Panc1 (cell line): ENCODE results near the gene PCDHA7. TPM values are rescaled to one million over a fixed set of nuclear protein-coding genes. Genes with fewer than 3 reads are reported as not detected.
"Not testable (repeated sequence)": the region's sequence is repeated elsewhere in the genome, so short reads cannot be mapped to it uniquely, and the experiment has no call there.

Experiments used
- ATAC-seq: fragments of 200-7000 bp; cut with Tn5 transposase; 2 replicates; pipeline ENCODE4 v1.9.1; 2020; ENCODE audit warnings: mild to moderate bottlenecking, moderate library complexity
- BruUV-seq: library from RNA; stranded (reverse); fragments of 400-500 nt; replicated peaks from 2 replicates; lab custom pipeline; 2021; lab: Mats Ljungman, UMichigan
- CTCF ChIA-PET: fragments of 300-600 bp; sonication (Branson Sonifier 250); formaldehyde crosslinking; loops from one replicate; lab custom pipeline; 2022; ENCODE audit warnings: antibody characterized with exemption; lab: Charles Lee
- POLR2A ChIA-PET: fragments of 300-600 bp; sonication (Branson Sonifier 250); formaldehyde crosslinking; loops from one replicate; lab custom pipeline; 2022; ENCODE audit warnings: antibody characterized with exemption; lab: Charles Lee
- DNase-seq: peaks from one replicate; pipeline ENCODE4 v3.0.0-alpha.2; 2010; ENCODE audit warnings: low read depth, low spot score
- H3K27ac ChIP-seq: 2 replicates; pipeline ENCODE4 v1.5.1; 2011; ENCODE audit warnings: mild to moderate bottlenecking, low read length, inconsistent platforms
- H3K27me3 ChIP-seq: fragments of 200-500 bp; sonication (Bioruptor generic); 2 replicates; pipeline ENCODE4 v1.6.0; 2014; ENCODE audit warnings: low read length, inconsistent platforms; ENCODE audit not compliant: control insufficient read depth, insufficient read depth
- H3K36me3 ChIP-seq: fragments of 200-500 bp; sonication (Bioruptor generic); 2 replicates; pipeline ENCODE4 v1.5.1; 2014; ENCODE audit warnings: inconsistent platforms, mild to moderate bottlenecking, low read length, moderate library complexity; ENCODE audit not compliant: control insufficient read depth, insufficient read depth
- H3K4me1 ChIP-seq: 2 replicates; pipeline ENCODE4 v1.5.1; 2011; ENCODE audit warnings: inconsistent platforms, mild to moderate bottlenecking, low read length, moderate library complexity; ENCODE audit not compliant: control insufficient read depth, insufficient read depth
- H3K4me3 ChIP-seq, 2 experiments: 2 replicates each; pipeline ENCODE4 v1.5.1; 2011 to 2012; ENCODE audit warnings: low read depth in 2 of 2, low read length in 2 of 2, mild to moderate bottlenecking in 2 of 2, inconsistent platforms in 1 of 2, moderate library complexity in 1 of 2
- H3K9me3 ChIP-seq: fragments of 200-500 bp; sonication (Bioruptor generic); 2 replicates; pipeline ENCODE4 v1.5.1; 2014; ENCODE audit warnings: low read depth, mild to moderate bottlenecking, inconsistent platforms, low read length, moderate library complexity; ENCODE audit not compliant: control insufficient read depth, insufficient read depth
- CTCF ChIP-seq: fragments of 450-650 bp; IDR thresholded peaks from 2 replicates; pipeline ENCODE4 v1.5.1; 2017; ENCODE audit warnings: mild to moderate bottlenecking
- POLR2AphosphoS5 ChIP-seq: IDR thresholded peaks from 2 replicates; pipeline ENCODE4 v1.6.1; 2012; ENCODE audit warnings: mild to moderate bottlenecking, low read depth, low read length, moderate library complexity
- REST ChIP-seq, 2 experiments: IDR thresholded peaks; 2 replicates each; pipeline ENCODE4 v1.6.1; 2011 to 2012; ENCODE audit warnings: low read depth in 2 of 2, control low read depth in 1 of 2, low read length in 1 of 2, mild to moderate bottlenecking in 1 of 2, moderate library complexity in 1 of 2; ENCODE audit not compliant: insufficient read depth in 1 of 2
- SIN3A ChIP-seq: IDR thresholded peaks from 2 replicates; pipeline ENCODE4 v1.6.1; 2012; ENCODE audit warnings: low read depth, mild to moderate bottlenecking, low read length, moderate library complexity, borderline replicate concordance; ENCODE audit not compliant: insufficient read depth
- TCF7L2 ChIP-seq: IDR thresholded peaks from 2 replicates; pipeline ENCODE4 v1.6.1; 2011; ENCODE audit warnings: mild to moderate bottlenecking, low read depth, low read length, inconsistent platforms
- in situ Hi-C: cut with HindIII; loops from 2 replicates; pipeline ENCODE4 v1.10.0; 2016; ENCODE audit warnings: low sequenced_read_pairs, low pct_unique_long_range_greater_than_20kb
- intact Hi-C: fragments of 100-400 bp; cut with micrococcal nuclease; formaldehyde crosslinking; loops from one replicate; pipeline ENCODE4 v1.10.0; 2022; ENCODE audit not compliant: unreplicated experiment
- total RNA-seq: library from RNA; stranded (reverse); gene quantifications from one replicate; pipeline ENCODE4 v1.2.1, GENCODE V29; 2021; ENCODE audit not compliant: unreplicated experiment

PCDHA7 gene
- total RNA-seq, 1 experiment from 2014 or later, result 0.15 TPM

GRCh38 chr5:140834439-140835008 lies 455 bp downstream of the PCDHA7 start:
- CTCF ChIA-PET, result interaction anchor here (0.6 kb wide), 1 partner anchor 321 kb away, joined by 3 read pairs; no protein-coding TSS in a partner anchor
- in situ Hi-C loops, intact Hi-C loops, H3K4me3 ChIP-seq, DNase-seq, H3K9me3 ChIP-seq, H3K27ac ChIP-seq, H3K36me3 ChIP-seq, H3K27me3 ChIP-seq, ATAC-seq, H3K4me1 ChIP-seq, POLR2A ChIA-PET, BruUV-seq: not testable (repeated sequence)

GRCh38 chr5:140835622-140836510 lies 1.8 kb downstream of the PCDHA7 start:
- BruUV-seq, result no TSS peak
- DNase-seq (no peak), ATAC-seq (no peak)
- H3K27ac ChIP-seq, result no peak overlapping the region
- H3K4me3 ChIP-seq, result no peak overlapping the region
- intact Hi-C loops, result no loop called here
- no peaks in the 10 kb centered on the region for H3K4me1 ChIP-seq
- TF ChIP-seq TCF7L2 (no peak), POLR2AphosphoS5 (no peak), SIN3A (no peak), REST (IDR thresholded peaks at IDR 0.05; ENCODE audit: insufficient read depth in 1 of 2, low read depth in 2 of 2, low read length in 1 of 2) (no peak), CTCF (no peak)
- H3K9me3 ChIP-seq, result no peaks in the 10 kb centered on the region; the same call in 1 of the 2 replicates
- no peaks in the 10 kb centered on the region for H3K27me3 ChIP-seq
- no peaks in the 10 kb centered on the region for H3K36me3 ChIP-seq
- in situ Hi-C loops, result no loop called here
- POLR2A ChIA-PET, result no interaction called here
- CTCF ChIA-PET, result no interaction called here
